Middle frontal gyrus (tissue), 1 donor: ENCODE measurements around the gene ALDOC.
"Not testable (repeated sequence)": the region's sequence is repeated elsewhere in the genome, so short reads cannot be mapped to it uniquely, and the experiment has no call there.

Experiments used
- DNase-seq: peaks from one replicate; pipeline ENCODE4 v3.0.0-alpha.2; 2015; ENCODE audit warnings: low spot score; ENCODE audit errors: extremely low spot score

The ALDOC gene

DNA sequence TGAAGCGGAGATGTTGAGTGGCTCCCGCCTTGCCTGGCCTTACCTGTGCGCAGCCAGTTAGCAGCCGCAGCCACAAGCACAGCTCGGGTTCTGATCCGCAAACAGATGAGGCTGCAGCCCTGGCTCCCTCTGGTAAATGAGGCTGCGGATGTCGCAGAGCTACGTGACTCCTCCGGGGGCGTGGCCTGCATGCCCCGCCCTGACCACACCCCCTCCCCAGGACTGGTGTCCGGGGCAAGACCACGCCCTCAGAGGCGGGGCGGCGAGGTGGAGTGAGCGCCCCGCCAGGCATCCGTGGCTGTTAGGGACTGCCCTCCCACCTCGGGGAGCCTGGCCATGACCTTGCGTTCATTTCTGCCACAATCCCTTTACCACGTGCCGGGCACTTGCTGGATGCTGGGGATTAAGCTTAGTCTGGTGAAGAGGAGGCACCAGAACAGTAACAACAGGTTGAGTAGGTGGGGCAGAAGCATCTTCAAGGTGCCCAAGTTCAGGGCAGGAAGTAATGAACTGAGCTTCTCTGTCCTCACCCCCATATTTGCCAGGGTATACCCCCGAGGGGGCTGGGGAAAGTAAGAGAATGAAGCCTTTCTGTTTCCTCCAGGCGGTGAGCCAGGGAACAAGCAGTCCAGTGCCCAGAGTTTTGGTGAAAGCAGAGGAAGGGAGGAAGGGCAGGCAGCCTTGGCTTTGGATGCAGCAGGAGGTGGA is at the start of gene ALDOC:
TSS of gene ALDOC (minus strand) at position 138 of the 708 bp plus-strand sequence. CDS start 1,363 bp downstream, outside the sequence.
- peak; percentile 96 for DNase-seq

DNA sequence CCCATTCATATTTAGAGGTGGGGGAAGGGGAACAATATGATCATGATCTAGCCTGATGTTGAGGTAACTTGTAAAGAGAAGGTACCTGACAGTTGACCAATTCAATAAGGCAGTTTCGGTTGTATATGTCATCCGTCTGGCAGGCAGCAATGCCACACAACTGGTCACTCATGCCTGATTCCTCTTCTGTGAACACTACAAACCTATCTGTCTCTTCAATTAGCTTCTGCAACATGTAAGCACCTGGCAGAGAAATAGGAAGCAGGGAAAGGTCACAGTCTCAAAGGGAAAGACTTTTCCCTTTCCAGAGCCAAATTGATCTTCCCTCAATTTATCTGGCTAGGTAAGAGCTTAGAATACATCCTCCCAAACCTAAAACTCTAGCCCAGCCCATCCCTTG is 47.5 kb upstream of the ALDOC start:
- no peak for DNase-seq

DNA sequence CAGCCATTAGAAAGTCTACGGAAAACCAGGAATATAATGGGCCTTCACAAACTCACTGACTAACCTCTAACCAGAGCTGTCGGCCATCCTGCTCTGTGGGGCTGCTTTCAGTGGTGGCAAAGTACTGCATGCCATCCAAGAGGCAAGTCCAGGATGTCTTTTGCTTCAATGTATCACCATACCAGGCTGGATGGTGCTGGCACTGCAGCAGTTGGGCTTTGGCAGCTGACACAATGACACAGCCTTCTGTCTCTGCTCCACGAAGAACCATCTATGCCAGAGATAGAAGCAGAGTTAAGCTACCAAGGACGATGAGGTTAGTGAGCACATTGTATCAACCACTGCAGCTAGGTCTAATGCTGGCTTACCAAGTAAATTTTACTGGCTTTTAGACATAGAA is 47.0 kb upstream of the ALDOC start:
- no peak for DNase-seq

DNA sequence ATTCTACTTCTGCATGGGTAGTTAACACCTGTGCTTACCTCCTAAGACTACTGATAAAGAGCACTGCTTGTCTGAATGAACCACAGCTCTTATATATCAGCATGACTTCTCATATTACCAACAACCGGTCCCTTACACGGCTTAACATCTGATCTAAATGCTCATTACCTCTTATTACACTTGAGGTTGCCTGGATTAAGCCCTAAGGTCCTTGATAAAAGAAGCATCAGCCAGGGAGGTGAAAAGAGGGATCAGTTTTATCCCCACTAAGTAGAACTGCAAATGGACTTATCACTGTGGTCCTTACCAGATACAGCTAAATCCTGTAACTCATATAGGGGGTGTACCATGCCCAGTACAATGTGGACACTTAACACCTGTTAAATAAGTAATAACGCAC is 45.5 kb upstream of the ALDOC start:
- no peak for DNase-seq

DNA sequence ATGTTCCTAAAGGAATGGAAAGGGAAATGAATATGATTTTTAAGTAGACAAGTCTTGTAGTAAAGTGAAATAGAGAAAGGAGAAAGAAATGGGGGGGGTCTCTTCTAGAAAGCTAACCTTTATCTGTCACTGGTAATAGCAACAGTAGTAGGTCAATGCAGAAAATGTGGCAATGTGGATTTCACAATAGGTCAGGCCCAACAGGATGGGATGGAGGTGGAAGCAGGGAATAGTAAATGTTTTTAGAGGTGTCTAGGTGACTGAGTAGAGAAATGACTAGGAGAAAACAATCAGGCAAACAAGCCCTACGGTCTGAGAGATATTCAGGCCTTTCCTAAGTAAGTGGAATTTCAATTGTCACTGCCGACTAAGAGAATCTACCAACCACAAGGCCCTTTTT is 43.3 kb upstream of the ALDOC start:
- no peak for DNase-seq

DNA sequence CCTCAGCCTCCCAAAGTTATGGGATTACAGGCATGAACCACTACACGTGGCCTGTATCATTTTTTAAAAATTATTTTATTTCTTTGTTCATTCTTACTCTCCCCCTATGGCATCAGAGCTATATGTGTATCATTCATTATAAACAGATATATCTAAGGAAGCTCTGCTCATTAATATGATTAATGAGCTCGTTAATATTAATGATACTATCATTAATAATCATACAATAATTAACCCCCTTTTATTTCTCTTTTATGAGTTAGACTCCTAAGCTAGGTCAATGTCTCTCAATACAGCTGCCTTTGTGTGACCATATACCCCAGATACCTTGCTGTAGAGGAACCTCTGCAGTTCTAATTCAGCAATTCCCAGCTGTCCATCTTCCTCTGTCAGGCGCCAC is 41.8 kb upstream of the ALDOC start:
- no peak for DNase-seq

DNA sequence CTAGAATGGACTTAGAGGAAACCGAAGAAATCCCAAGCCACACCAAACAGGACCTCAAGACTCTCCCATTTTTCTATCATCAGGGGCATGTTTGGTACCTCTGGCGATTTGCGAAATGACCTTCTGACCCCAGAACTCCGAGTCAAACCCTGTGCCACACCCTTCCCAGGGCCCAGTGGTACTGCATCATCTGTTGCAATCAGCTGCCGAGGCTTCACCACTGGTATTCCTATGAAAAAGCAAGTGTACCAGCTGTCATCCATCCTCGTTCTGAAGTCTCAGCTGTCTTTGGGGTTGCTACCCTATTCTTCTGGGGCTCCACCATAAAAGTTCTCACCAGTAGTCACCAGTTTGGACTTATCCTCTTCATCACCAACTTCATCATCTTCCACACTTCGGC is 39.6 kb upstream of the ALDOC start:
- DNase-seq, result no peak

DNA sequence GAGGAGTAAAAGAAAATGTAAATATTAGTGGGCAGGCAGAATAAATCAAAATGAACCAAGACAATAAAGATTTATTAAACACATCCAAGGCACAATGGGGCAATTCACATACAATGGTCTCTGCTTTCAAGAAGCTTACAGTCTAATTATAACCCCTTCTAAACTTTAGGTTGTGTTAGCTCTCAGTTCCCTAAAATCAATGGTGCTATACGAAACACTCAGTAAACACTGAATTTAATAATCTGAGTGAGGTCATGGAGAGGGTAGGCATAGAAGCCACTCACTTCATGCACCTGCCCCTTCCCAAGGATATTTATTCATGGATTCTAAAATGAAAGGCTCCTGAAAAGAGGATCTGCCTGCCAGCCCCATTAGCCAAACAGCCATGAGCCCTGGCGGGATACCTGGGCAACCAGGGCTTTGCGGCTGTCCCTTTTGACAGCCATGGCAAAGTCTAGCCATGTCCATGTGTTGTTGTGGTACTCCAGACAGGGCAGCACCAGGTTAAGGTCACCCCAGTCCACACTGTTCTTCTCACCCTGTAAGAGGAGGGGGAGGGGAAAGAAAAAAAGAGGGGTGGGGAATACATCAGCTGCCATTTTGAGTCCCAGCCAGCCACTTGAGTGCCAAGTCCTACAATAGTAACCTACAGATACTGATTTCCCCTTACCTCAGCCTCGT is 38.7 kb upstream of the ALDOC start:
- no peak for DNase-seq

DNA sequence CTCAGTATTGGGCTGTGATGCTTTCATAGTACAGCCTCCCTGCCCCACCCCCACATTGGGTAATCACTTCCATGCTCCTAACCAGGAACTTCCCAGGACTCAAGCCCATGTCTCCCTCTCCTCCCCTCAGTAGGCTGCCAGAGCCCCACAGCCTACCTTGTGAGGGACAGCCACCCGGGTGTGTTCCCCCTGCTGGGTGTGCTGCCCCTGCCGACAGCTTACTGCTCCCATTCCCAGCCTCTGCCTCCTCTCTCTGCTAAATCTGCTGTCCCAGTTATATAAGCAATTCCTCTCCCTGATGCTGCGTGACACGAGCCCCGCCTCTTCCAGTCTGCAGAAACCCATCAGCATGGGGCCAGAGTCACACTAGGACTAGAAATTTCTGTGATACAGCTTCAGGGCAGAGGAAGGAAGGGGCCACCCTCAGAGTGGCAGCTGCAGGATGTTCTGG is 37.3 kb upstream of the ALDOC start, which contains the start of gene RSKR:
TSS of gene RSKR (minus strand) at position 255 of the 451 bp plus-strand sequence. CDS start at position 231, 24 bp downstream.
- DNase-seq, result peak; percentile 17

DNA sequence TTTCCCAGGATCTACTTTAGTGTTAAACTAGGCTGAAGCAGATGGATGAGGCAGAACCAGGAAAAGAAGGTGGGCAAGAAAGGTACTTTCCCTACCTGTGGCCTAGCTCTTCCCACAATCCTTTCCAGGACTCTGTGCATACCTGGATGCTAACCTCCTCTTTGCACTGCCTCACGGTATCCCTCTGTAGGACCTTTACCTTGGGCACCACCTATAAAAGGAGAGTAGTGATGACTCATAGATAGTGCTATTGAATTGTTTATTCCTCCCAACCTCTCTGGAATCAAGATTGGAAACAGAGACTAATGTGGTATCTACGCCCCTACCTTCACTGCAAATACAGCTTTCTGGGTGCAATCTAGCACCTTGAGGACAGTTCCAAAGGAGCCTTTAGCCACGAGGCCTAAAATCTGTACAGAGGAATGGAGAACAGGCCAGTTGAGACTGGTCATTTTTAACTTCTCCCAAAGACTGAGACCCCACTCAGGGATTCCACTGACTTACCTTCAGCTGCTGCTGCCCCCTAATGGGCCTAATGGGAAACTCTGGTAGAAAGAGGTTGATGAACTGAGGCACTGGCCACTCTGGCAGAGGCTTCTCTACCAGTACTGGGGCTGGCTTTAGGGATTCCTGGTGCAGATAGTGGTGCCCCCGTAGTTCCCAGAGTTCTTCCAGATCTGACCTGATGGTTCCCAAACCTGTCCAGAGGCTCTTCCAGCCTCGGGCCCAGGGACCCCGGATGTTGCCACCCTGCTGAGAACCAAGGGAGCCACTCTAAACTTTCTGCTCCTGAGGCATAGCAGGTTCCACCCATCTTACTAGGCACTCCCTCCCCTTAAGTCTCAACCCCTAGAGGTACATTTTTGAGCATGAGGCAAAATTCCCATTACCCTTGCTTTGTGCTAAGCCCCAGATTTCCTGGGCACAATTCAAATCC is 36.5 kb upstream of the ALDOC start:
- no peak for DNase-seq

DNA sequence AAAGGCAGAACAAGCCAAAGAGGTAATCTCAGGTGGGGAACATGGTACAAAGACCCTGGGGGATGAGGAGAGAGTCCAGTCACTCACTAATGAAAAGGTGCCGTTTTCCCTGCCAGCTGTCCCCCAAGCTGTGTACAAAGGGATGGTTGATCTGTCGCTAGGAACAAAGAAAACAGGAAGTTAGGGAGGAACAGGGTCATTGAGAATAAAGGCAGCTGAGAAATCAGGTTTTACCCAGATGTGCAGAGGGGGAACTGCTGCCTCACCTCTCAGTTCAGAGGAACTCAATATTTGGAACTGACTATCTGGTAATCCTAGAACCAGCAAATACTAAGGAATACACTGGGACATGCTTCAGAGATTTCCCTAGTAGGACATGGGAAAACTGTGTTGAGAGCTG is 35.8 kb upstream of the ALDOC start:
- no peak for DNase-seq

DNA sequence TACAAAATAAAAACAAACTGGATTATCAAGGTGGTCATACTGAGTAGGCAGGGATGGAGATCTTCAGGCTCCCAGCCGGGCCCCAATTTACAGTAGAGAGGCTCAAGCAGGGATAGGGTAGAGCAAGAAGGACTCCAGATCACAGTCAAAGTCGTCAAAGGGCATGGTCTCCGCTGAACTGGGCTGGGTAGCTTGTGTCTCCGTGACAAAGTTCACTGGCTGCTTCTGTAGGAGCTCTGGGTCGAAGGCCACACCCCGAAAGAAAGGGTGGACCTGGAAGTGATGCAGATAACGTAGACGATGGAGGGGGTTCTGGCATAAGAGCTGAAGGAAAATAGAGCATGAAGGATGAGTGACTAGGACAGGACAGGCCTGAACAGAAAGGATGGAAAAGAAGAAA is 33.7 kb upstream of the ALDOC start:
- DNase-seq, result no peak

DNA sequence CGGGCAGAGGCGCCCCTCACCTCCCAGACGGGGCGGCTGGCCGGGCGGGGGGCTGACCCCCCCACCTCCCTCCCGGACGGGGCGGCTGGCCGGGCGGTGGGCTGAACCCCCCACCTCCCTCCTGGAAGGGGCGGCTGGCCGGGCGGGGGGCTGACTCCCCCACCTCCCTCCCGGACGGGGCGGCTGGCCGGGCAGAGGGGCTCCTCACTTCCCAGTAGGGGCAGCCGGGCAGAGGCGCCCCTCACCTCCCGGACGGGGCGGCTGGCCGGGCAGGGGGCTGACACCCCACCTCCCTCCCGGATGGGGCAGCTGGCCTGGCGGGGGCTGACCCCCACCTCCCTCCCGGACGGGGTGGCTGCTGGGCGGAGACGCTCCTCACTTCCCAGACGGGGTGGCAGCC is 27.3 kb upstream of the ALDOC start:
- DNase-seq, result not testable (repeated sequence)

DNA sequence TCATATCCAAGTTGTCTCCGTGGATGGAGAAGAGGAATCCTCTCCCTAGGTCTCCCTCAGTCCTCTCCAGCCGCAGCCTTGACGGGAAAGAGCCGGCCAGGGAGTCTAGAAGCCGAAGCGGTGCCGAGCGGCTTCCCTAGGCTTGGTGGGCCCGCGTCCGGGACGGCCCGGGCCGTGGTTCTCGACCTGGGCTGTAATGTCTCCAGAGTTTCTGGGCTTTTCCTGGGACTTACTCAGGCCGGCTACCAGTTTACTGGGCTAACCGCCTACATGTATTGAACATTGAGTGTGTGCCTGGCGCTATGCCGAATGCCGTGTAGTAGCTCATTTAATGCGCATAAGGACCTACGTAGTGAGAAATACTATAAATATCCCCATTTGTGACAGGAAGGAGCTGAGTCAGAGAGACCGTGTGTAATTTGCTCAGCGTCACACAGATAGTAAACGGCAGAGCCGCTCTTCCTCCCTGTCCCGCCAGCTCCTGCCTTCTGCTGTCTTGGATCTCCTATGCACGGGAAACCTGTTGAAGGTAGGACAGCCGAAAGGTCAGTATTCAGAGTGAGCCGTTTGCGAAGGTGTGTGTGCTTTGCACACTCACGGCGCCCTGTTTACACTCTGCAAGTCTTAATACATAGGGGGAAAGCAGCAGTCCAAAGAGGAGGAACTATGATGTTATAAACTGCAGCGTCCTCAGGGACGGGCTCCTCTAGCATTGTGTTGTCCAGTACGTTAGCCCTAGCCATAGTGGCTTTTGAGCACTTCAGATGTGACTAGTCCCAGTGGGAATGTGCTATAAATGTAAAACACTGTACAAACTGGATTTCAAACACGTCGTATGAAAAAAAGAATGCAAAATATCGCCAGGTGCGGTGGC is 22.9 kb upstream of the ALDOC start:
- peak; percentile 48 for DNase-seq

DNA sequence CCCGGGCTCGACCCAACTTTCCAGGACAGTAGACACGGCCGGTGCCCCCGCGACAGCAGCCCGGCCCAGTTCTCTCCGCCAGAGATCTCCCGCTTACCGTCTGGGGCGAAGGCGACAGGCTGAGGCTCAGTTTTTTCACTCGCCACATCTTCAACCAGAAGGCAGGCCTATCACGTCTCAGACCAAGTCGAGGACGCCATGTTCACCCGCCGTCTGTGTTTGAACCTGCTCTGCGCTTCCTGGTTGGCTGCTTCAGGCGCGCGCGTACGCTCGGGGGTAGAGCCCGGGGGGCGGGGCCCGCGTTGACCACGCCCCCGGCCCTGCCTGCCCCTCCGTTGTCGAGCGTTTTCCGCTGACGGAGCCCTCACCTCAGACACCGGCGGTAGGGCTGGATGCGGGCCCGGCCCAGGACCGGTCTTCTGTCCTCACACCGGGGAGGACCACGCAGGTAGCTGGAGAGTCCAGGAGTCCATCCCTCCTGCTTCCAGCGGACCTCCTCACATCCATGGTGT is 22.2 kb upstream of the ALDOC start, which contains the start of gene SPAG5:
TSS of gene SPAG5 (minus strand) at position 227 of the 512 bp plus-strand sequence. CDS start at position 148, 79 bp downstream.
- DNase-seq, result peak; percentile 78

DNA sequence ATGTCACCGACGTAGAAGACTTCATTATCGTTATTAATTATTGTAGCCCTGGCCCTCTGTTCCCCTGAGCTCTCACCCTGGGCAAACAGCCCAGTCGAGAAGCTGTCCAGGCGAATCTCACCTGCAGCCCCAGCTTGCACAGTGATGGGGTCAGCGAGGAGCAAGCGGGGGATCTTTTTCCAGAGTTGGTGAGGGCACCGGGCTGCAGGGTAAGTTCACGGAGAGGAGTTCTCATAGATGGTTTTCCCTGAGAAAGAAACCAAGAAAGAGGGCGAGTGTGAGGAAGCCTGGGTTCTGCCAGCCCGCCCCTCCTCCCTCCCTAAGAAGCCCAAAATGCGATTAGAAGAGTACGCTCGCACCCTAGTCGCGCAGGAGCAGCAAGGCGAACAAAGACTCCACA is 21.7 kb upstream of the ALDOC start:
- DNase-seq, result no peak

DNA sequence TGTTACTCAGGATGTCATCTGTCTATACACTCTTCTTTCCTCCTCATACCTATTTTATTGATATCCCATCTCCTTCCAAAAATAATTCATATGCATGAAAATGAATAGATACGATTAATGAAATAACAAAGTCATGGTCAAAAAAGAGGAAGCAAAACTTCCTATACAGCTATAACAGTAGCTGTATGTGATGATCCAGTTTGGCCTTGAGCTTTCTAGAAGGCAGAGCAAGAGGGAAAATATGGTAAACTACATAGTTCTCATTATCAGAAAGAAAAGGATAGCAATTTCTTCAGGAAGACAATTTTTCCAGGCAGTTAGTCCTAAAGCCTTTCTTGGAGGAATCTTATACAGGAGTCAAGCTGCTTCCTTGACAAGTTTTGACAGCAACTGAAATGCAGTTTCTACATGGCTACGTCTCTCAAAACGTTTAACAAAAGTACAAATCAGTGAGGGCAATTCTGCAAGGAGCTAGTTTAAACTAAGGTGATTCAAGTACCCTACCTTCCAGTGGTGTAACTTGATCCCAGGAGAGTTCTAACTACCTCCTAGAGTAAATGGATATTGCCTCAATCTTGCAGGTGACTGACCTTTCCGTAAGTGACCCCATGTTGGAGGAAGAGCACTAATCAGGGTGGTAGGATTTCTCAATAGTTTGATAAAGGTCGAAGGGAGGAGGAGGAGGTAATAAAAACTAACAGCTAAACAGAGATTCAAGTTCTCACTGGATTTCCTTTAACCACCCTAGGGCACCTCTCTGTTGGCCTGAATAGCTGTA is 21.1 kb upstream of the ALDOC start:
- no peak for DNase-seq

DNA sequence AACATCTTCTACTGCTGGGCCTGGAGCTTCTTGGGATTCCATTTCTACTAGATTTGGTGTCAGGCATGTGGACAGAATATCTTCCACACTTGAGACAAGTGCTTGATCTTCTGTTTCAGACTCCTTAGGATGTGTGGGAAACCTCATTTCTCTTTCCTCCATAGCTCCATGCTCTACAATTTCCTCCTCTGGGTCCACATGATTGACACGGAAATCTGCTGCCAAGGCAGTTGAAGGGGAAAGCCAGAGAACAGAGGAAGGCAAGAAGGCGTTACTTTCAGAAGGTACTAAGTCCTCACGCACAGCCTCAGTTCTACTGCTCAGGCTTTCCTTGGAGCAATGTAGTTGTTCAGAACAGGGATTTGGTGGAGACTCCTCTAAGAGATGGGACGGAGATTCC is 15.6 kb upstream of the ALDOC start:
- DNase-seq, result no peak

DNA sequence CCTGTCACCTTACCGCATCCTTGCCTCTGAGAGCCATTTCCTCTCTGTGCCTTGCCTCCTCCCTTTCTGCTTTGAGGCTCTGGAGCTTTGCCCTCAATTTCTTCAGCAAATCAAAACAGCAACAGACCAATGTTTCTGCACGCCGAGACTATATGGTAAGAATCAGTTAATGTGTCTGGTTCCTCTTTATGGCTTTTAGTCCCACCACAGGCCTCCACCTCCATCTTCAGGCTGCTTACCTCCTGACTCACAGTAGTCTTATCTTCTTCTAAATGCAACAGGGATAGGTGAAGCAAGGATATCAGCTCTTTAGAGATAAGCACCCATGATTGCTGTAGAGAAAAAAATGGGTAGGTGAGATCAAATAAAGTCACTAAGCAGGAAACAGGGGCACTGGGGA is 9.2 kb upstream of the ALDOC start:
- DNase-seq, result no peak

DNA sequence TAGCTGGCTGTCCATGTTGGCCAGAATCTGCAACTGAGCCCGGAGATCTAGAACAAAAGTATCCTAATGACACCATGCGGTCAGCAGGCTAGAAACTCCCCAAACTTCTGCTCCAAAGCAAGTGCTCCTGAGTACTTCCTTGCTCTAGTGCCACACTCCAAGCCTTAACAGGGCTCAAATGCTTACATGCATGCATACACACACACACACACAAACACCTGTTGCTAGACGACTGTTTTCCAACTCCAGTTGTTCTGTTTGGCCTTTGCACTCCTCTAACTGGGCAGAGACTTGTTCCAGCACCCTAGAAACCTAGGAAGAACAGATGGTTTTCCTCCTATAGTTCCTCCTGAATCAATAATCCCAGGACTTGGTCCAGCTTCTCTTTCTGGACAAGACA is 7.7 kb upstream of the ALDOC start:
- no peak for DNase-seq
